GM06990 (cell line): ENCODE results near the gene UNK.
A peak's percentile ranks its signal among the peaks of the same experiment; 100 is the strongest.

Experiments used
- DNase-seq: peaks from one replicate; pipeline ENCODE4 v3.0.0-alpha.2; 2011; ENCODE audit not compliant: insufficient read length; ENCODE audit errors: extremely low read depth
- H3K27me3 ChIP-seq: replicated peaks from 2 replicates; pipeline ENCODE4 v1.6.0; 2011; ENCODE audit warnings: low read length; ENCODE audit not compliant: control insufficient read depth, insufficient read depth
- H3K36me3 ChIP-seq: 2 replicates; pipeline ENCODE4 v1.5.1; 2011; ENCODE audit warnings: low read length; ENCODE audit not compliant: control insufficient read depth, insufficient read depth
- H3K4me3 ChIP-seq: replicated peaks from 2 replicates; pipeline ENCODE4 v1.5.1; 2011; ENCODE audit warnings: low read depth, mild to moderate bottlenecking, control low read depth, low read length
- CTCF ChIP-seq: IDR thresholded peaks from 2 replicates; pipeline ENCODE4 v1.5.1; 2011; ENCODE audit warnings: low read length, control low read depth, mild to moderate bottlenecking, inconsistent platforms; ENCODE audit not compliant: insufficient read depth, poor library complexity, severe bottlenecking

Gene UNK

GRCh38 chr17:75785016-75785890, 647 bp downstream of the UNK start:
- no peaks in the 10 kb centered on the region; the same call in 1 of the 2 replicates for H3K36me3 ChIP-seq
- peak overlapping the region; percentile 85 for H3K4me3 ChIP-seq
- no peak for DNase-seq
- H3K27me3 ChIP-seq, result no peaks in the 10 kb centered on the region
- TF ChIP-seq CTCF, result no peak

- Histone ChIP-seq H3K4me3 (no peak overlapping the region), H3K27me3 (no peaks in the 10 kb centered on the region), H3K36me3 (peaks cover 4% of the 10 kb centered on the region)
- no peak for DNase-seq
- no peak for TF ChIP-seq CTCF
Observed at GRCh38 chr17:75791254-75791653, 6.6 kb downstream of the UNK start.

- no peak for TF ChIP-seq CTCF
- no peaks in the 10 kb centered on the region for H3K27me3 ChIP-seq
- DNase-seq, result no peak
- peaks cover 7% of the 10 kb centered on the region for H3K36me3 ChIP-seq
- no peak overlapping the region for H3K4me3 ChIP-seq
Observed at GRCh38 chr17:75793460-75793859, 8.9 kb downstream of the UNK start.

- no peak for TF ChIP-seq CTCF
- no peaks in the 10 kb centered on the region for H3K27me3 ChIP-seq
- no peak for DNase-seq
- H3K36me3 ChIP-seq, result peaks cover 7% of the 10 kb centered on the region
- H3K4me3 ChIP-seq, result no peak overlapping the region
Observed at GRCh38 chr17:75795820-75796607, 11.4 kb downstream of the UNK start.

GRCh38 chr17:75799402-75799801, 14.8 kb downstream of the UNK start:
- no peak for DNase-seq
- peak; percentile 7 for TF ChIP-seq CTCF
- Histone ChIP-seq H3K27me3 (no peaks in the 10 kb centered on the region), H3K4me3 (no peak overlapping the region), H3K36me3 (peaks cover 4% of the 10 kb centered on the region)
